ENCODE results near the gene OR5K3. TPM values are rescaled to one million over a fixed set of nuclear protein-coding genes. Genes with fewer than 3 reads are reported as not detected.

OR5K3 gene
- total RNA-seq, 1 experiment from 2014 or later, result not detected

- Histone ChIP-seq H3K79me1 (ENCODE audit: insufficient read depth, low read depth, low read length, poor library complexity, severe bottlenecking) (no peaks in the 10 kb centered on the region), H3T11ph (ENCODE audit: low read length) (no peak within 1 kb of the TSS), H3K4me2 (ENCODE audit: insufficient read depth, insufficient read length, low read length) (no peak within 1 kb of the TSS), H2AK5ac (ENCODE audit: insufficient read length, low read length) (no peak within 1 kb of the TSS), H2BK120ac (ENCODE audit: low read depth, low read length, poor library complexity, severe bottlenecking) (no peak within 1 kb of the TSS), H2BK15ac (ENCODE audit: low read depth, low read length) (no peak within 1 kb of the TSS), H3K27ac (ENCODE audit: insufficient read length, low read depth, low read length) (no peak within 1 kb of the TSS), H3K79me2 (ENCODE audit: insufficient read depth, low read length) (no peaks in the 10 kb centered on the region), H2BK5ac (ENCODE audit: insufficient read length, low read length) (no peak within 1 kb of the TSS), H3K18ac (ENCODE audit: insufficient read length, low read depth, low read length) (no peak within 1 kb of the TSS), H4K5ac (ENCODE audit: insufficient read length, low read depth, low read length) (no peak within 1 kb of the TSS), H3K56ac (ENCODE audit: insufficient read length, low read depth, low read length) (no peak within 1 kb of the TSS), H4K91ac (ENCODE audit: insufficient read length, low read depth, low read length) (no peak within 1 kb of the TSS), H2BK12ac (ENCODE audit: insufficient read length, low read depth, low read length) (no peak within 1 kb of the TSS), H3K4me1 (ENCODE audit: insufficient read depth, low read length) (no peaks in the 10 kb centered on the region), H4K8ac (replicated peaks; ENCODE audit: insufficient read length, low read depth, low read length) (no peak within 1 kb of the TSS), H3K23me2 (ENCODE audit: insufficient read length, low read depth, low read length, poor library complexity, severe bottlenecking) (no peaks in the 10 kb centered on the region), H2AFZ (ENCODE audit: low read length) (no peak within 1 kb of the TSS), H3K27me3 (ENCODE audit: insufficient read depth, low read length) (no peaks in the 10 kb centered on the region), H3K4ac (ENCODE audit: low read depth, low read length) (no peak within 1 kb of the TSS), H3K14ac (ENCODE audit: insufficient read depth, low read length) (no peak within 1 kb of the TSS), H2BK20ac (ENCODE audit: low read depth, low read length, poor library complexity, severe bottlenecking) (no peak within 1 kb of the TSS), H4K20me1 (ENCODE audit: control insufficient read depth, insufficient read depth, insufficient read length) (no peaks in the 10 kb centered on the region), H3K23ac (ENCODE audit: insufficient read length, low read depth, low read length) (no peak within 1 kb of the TSS), H3K9ac (ENCODE audit: extremely low read depth, insufficient read length, low read length) (no peak within 1 kb of the TSS), H3K9me3 (ENCODE audit: control insufficient read depth, low read depth, low read length) (no peaks in the 10 kb centered on the region)
- no peak within 1 kb of the TSS; a peak in 2 of 7 replicates for H3K27ac Mint-ChIP-seq
- H3K4me3 Mint-ChIP-seq, result no peak within 1 kb of the TSS
- peaks cover 1 to 6% of the 10 kb centered on the region in 2 experiments; a peak in 1 of 5 replicates for H3K9me3 Mint-ChIP-seq
- H3K4me1 Mint-ChIP-seq, result peaks cover 0 to 3% of the 10 kb centered on the region in 2 experiments; a peak in 2 of 4 replicates
- DNase-seq, result no peak
- no peaks in the 10 kb centered on the region for H3K27me3 Mint-ChIP-seq (ENCODE audit: low read depth)
- H3K36me3 Mint-ChIP-seq (ENCODE audit: insufficient read depth in 1 of 3, low read depth in 3 of 3), result peaks cover 0 to 6% (median 2%) of the 10 kb centered on the region in 3 experiments; a peak in 4 of 7 replicates
- TF ChIP-seq, protein P1, sequence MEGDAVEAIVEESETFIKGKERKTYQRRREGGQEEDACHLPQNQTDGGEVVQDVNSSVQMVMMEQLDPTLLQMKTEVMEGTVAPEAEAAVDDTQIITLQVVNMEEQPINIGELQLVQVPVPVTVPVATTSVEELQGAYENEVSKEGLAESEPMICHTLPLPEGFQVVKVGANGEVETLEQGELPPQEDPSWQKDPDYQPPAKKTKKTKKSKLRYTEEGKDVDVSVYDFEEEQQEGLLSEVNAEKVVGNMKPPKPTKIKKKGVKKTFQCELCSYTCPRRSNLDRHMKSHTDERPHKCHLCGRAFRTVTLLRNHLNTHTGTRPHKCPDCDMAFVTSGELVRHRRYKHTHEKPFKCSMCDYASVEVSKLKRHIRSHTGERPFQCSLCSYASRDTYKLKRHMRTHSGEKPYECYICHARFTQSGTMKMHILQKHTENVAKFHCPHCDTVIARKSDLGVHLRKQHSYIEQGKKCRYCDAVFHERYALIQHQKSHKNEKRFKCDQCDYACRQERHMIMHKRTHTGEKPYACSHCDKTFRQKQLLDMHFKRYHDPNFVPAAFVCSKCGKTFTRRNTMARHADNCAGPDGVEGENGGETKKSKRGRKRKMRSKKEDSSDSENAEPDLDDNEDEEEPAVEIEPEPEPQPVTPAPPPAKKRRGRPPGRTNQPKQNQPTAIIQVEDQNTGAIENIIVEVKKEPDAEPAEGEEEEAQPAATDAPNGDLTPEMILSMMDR (conservative IDR thresholded peaks at IDR 0.05), result no peak
- whole genome bisulfite sequencing (ENCODE audit: extremely low coverage, insufficient read length, low lambda C conversion rate), result no CpG with 5 or more reads among the region's 2 CpGs
Observed at GRCh38 chr3:98353554-98353953, 36.9 kb upstream of the OR5K3 start, which contains the start of gene OR5K4. OR5K4 (plus strand) TSS chr3:98353854; CDS start chr3:98353854, 0 bp downstream.
